Activated CD4-positive, alpha-beta T cell treated with anti-CD3 and anti-CD28 coated beads for 36 hours (primary cell): ENCODE results near the gene SLC25A22. TPM values are rescaled to one million over a fixed set of nuclear protein-coding genes. Genes with fewer than 3 reads are reported as not detected.

Experiments used
- ATAC-seq: fragments of 200-7000 bp; cut with Tn5 transposase; one replicate; pipeline ENCODE4 v1.10.0; 2021; ENCODE audit warnings: mild to moderate bottlenecking, moderate library complexity
- CTCF ChIA-PET: fragments of 350-600 bp; sonication (Branson Sonifier 250); formaldehyde crosslinking; loops from one replicate; lab custom pipeline; 2021; ENCODE audit warnings: antibody characterized with exemption; lab: Charles Lee
- POLR2A ChIA-PET: fragments of 350-600 bp; sonication (Branson Sonifier 250); formaldehyde crosslinking; loops from one replicate; lab custom pipeline; 2021; ENCODE audit warnings: antibody characterized with exemption, inconsistent platforms; lab: Charles Lee
- DNase-seq: peaks from one replicate; pipeline ENCODE4 v3.0.0-alpha.2; 2020
- H3K27ac Mint-ChIP-seq: one replicate; pipeline ENCODE4 v1.8.0; 2021; ENCODE audit warnings: mixed read lengths
- H3K27me3 Mint-ChIP-seq: one replicate; pipeline ENCODE4 v1.8.0; 2021; ENCODE audit warnings: mixed read lengths
- H3K36me3 Mint-ChIP-seq: one replicate; pipeline ENCODE4 v1.8.0; 2021; ENCODE audit warnings: low read depth, mixed read lengths
- H3K4me1 Mint-ChIP-seq: one replicate; pipeline ENCODE4 v1.8.0; 2021; ENCODE audit warnings: mixed read lengths
- H3K4me3 Mint-ChIP-seq: one replicate; pipeline ENCODE4 v1.8.0; 2021; ENCODE audit warnings: mild to moderate bottlenecking, moderate library complexity, mixed read lengths
- H3K9me3 Mint-ChIP-seq: one replicate; pipeline ENCODE4 v1.8.0; 2021; ENCODE audit warnings: low read depth, mixed read lengths
- intact Hi-C, 2 experiments: fragments of 100-400 bp; cut with DNase I in 1 of 2; cut with micrococcal nuclease in 1 of 2; formaldehyde crosslinking; loops; one replicate each; pipeline versions ENCODE4 v1.14.2 to v1.15.1; 2022 to 2024; cut with DNase I, micrococcal nuclease
- total RNA-seq, 2 experiments: library from RNA; stranded (reverse); gene quantifications; one replicate each; pipeline ENCODE4 v1.2.3, GENCODE V29; 2021

The SLC25A22 gene
- total RNA-seq, 2 experiments from 2014 or later = 33.9 to 36.6 TPM

GRCh38 chr11:765025-765801 is 32.9 kb downstream of the SLC25A22 start:
- Mint-ChIP-seq H3K9me3 (no peaks in the 10 kb centered on the region), H3K4me3 (no peak overlapping the region), H3K4me1 (peaks cover 12% of the 10 kb centered on the region), H3K27me3 (no peaks in the 10 kb centered on the region), H3K27ac (no peak overlapping the region), H3K36me3 (peaks cover 31% of the 10 kb centered on the region)
- POLR2A ChIA-PET = no interaction called here
- DNase-seq (peak; percentile 77), ATAC-seq (peak; percentile 66)
- CTCF ChIA-PET = interaction anchor here (0.7 to 1.3 kb wide), 4 partner anchors 9 to 133 kb away, joined by 3 read pairs; partner anchors contain the start of gene TMEM80
- intact Hi-C loops = no loop called here

- H3K27me3 Mint-ChIP-seq = no peaks in the 10 kb centered on the region
- H3K27ac Mint-ChIP-seq = no peak overlapping the region
- no peak for ATAC-seq
- H3K36me3 Mint-ChIP-seq = peaks cover 35% of the 10 kb centered on the region
- no peaks in the 10 kb centered on the region for H3K9me3 Mint-ChIP-seq
- CTCF ChIA-PET = interaction anchor here (0.6 to 1.3 kb wide), 5 partner anchors 12 to 286 kb away, joined by 3 to 4 read pairs (median 3); no protein-coding TSS in a partner anchor
- intact Hi-C loops = no loop called here
- H3K4me1 Mint-ChIP-seq = peaks cover 17% of the 10 kb centered on the region
- no peak overlapping the region for H3K4me3 Mint-ChIP-seq
- POLR2A ChIA-PET = no interaction called here
- DNase-seq = no peak
Measured at GRCh38 chr11:764322-765024, 33.6 kb downstream of the SLC25A22 start.

GRCh38 chr11:763549-764321 is 34.3 kb downstream of the SLC25A22 start:
- Mint-ChIP-seq H3K27ac (no peak overlapping the region), H3K9me3 (no peaks in the 10 kb centered on the region), H3K4me1 (peaks cover 17% of the 10 kb centered on the region), H3K27me3 (no peaks in the 10 kb centered on the region), H3K4me3 (no peak overlapping the region), H3K36me3 (peaks cover 38% of the 10 kb centered on the region)
- ChIA-PET POLR2A (interaction anchor here (0.6 kb wide), 1 partner anchor 63 kb away, joined by 5 read pairs; no protein-coding TSS in a partner anchor), CTCF (interaction anchor here (0.6 to 1.3 kb wide), 6 partner anchors 12 to 286 kb away, joined by 3 to 4 read pairs (median 4); no protein-coding TSS in a partner anchor)
- DNase-seq = no peak
- ATAC-seq = no peak
- intact Hi-C loops = no loop called here

GRCh38 chr11:763073-763463 is 35.0 kb downstream of the SLC25A22 start:
- DNase-seq = no peak
- CTCF ChIA-PET = interaction anchor here (0.5 to 1.3 kb wide), 2 partner anchors 14 to 98 kb away, joined by 4 read pairs; no protein-coding TSS in a partner anchor
- H3K36me3 Mint-ChIP-seq = peaks cover 40% of the 10 kb centered on the region

GRCh38 chr11:762421-763072 is 35.5 kb downstream of the SLC25A22 start:
- ChIA-PET CTCF (interaction anchor here (0.5 kb wide), 1 partner anchor 97 kb away, joined by 4 read pairs; no protein-coding TSS in a partner anchor), POLR2A (no interaction called here)
- Mint-ChIP-seq H3K4me1 (peaks cover 17% of the 10 kb centered on the region), H3K27me3 (no peaks in the 10 kb centered on the region), H3K4me3 (no peak overlapping the region), H3K27ac (no peak overlapping the region), H3K9me3 (no peaks in the 10 kb centered on the region), H3K36me3 (peaks cover 40% of the 10 kb centered on the region)
- intact Hi-C loops = no loop called here
- peak; percentile 28 for ATAC-seq
- peak; percentile 48 for DNase-seq

More at GRCh38 chr11:763073-763463, 35.0 kb downstream of the SLC25A22 start:
- H3K27ac Mint-ChIP-seq = no peak overlapping the region
- no peak overlapping the region for H3K4me3 Mint-ChIP-seq
- H3K27me3 Mint-ChIP-seq = no peaks in the 10 kb centered on the region
- H3K4me1 Mint-ChIP-seq = peaks cover 17% of the 10 kb centered on the region
- intact Hi-C loops = no loop called here
- no peak for ATAC-seq
- H3K9me3 Mint-ChIP-seq = no peaks in the 10 kb centered on the region
- POLR2A ChIA-PET = no interaction called here

GRCh38 chr11:761526-762108 is 36.5 kb downstream of the SLC25A22 start:
- H3K4me1 Mint-ChIP-seq = peaks cover 11% of the 10 kb centered on the region
- H3K4me3 Mint-ChIP-seq = no peak overlapping the region
- DNase-seq (no peak), ATAC-seq (no peak)
- no peaks in the 10 kb centered on the region for H3K27me3 Mint-ChIP-seq
- ChIA-PET CTCF (interaction anchor here (0.6 kb wide), 1 partner anchor 195 kb away, joined by 3 read pairs; no protein-coding TSS in a partner anchor), POLR2A (interaction anchor here (0.5 kb wide), 1 partner anchor 16 kb away, joined by 4 read pairs; no protein-coding TSS in a partner anchor)
- no peak overlapping the region for H3K27ac Mint-ChIP-seq
- H3K9me3 Mint-ChIP-seq = no peaks in the 10 kb centered on the region
- peaks cover 43% of the 10 kb centered on the region for H3K36me3 Mint-ChIP-seq
- intact Hi-C loops = no loop called here

- peaks cover 43% of the 10 kb centered on the region for H3K36me3 Mint-ChIP-seq
- no peaks in the 10 kb centered on the region for H3K27me3 Mint-ChIP-seq
- ChIA-PET CTCF (interaction anchor here (1.0 to 2.0 kb wide), 2 partner anchors 23 to 33 kb away, joined by 3 to 6 read pairs; no protein-coding TSS in a partner anchor), POLR2A (interaction anchor here (0.6 kb wide), 2 partner anchors 17 to 44 kb away, joined by 3 to 4 read pairs; no protein-coding TSS in a partner anchor)
- no peak overlapping the region for H3K4me3 Mint-ChIP-seq
- intact Hi-C loops = no loop called here
- H3K27ac Mint-ChIP-seq = no peak overlapping the region
- ATAC-seq (no peak), DNase-seq (no peak)
- peaks cover 7% of the 10 kb centered on the region for H3K4me1 Mint-ChIP-seq
- H3K9me3 Mint-ChIP-seq = no peaks in the 10 kb centered on the region
Measured at GRCh38 chr11:760236-760635, 37.8 kb downstream of the SLC25A22 start.

- Mint-ChIP-seq H3K9me3 (no peaks in the 10 kb centered on the region), H3K4me3 (peak overlapping the region; percentile 41), H3K27ac (peak overlapping the region; percentile 26), H3K36me3 (peaks cover 11% of the 10 kb centered on the region), H3K27me3 (no peaks in the 10 kb centered on the region), H3K4me1 (peaks cover 20% of the 10 kb centered on the region)
- no peak for ATAC-seq
- DNase-seq = no peak
- intact Hi-C loops = no loop called here
- ChIA-PET CTCF (interaction anchor here (0.6 to 1.1 kb wide), 2 partner anchors 22 to 121 kb away, joined by 3 read pairs; no protein-coding TSS in a partner anchor), POLR2A (no interaction called here)
Measured at GRCh38 chr11:749731-750130, 48.4 kb downstream of the SLC25A22 start.

GRCh38 chr11:748007-748359 is 50.1 kb downstream of the SLC25A22 start:
- Mint-ChIP-seq H3K4me1 (peaks cover 20% of the 10 kb centered on the region), H3K36me3 (peaks cover 11% of the 10 kb centered on the region), H3K27me3 (no peaks in the 10 kb centered on the region), H3K4me3 (peak overlapping the region; percentile 82), H3K27ac (peak overlapping the region; percentile 72), H3K9me3 (no peaks in the 10 kb centered on the region)
- POLR2A ChIA-PET = no interaction called here
- intact Hi-C loops = no loop called here
- peak; percentile 4 for ATAC-seq
- DNase-seq = no peak
- CTCF ChIA-PET = interaction anchor here (0.7 to 3.3 kb wide), 7 partner anchors 11 to 188 kb away, joined by 3 to 15 read pairs (median 3); partner anchors contain the start of genes GATD1, LMNTD2 and RASSF7
